ENCODE results near the gene ANKRD33.

GRCh38 chr12:51896236-51896635, 8.3 kb downstream of the ANKRD33 start:
- TF ChIP-seq RFX5 (IDR thresholded peaks at IDR 0.05; ENCODE audit: low read depth, low read length), result no peak
- TF ChIP-seq CTCF (conservative IDR thresholded peaks at IDR 0.05; ENCODE audit: low read depth, low read length), result no peak
- TF ChIP-seq RCOR1 (IDR thresholded peaks at IDR 0.05; ENCODE audit: insufficient replicate concordance, low read length), result no peak
- TF ChIP-seq POLR2A (IDR thresholded peaks at IDR 0.05; ENCODE audit: low read depth, low read length), result no peak
- TF ChIP-seq USF2 (IDR thresholded peaks at IDR 0.05; ENCODE audit: low read depth, low read length), result no peak
- TF ChIP-seq SMC3 (IDR thresholded peaks at IDR 0.05; ENCODE audit: low read depth, low read length), result no peak
- TF ChIP-seq CEBPB (IDR thresholded peaks at IDR 0.05; ENCODE audit: low read depth, low read length), result no peak
- TF ChIP-seq MAFK (IDR thresholded peaks at IDR 0.05; ENCODE audit: low read depth, low read length), result no peak
- no peak for TF ChIP-seq FOS (IDR thresholded peaks at IDR 0.05; ENCODE audit: low read depth, low read length)
- TF ChIP-seq RAD21 (IDR thresholded peaks at IDR 0.05; ENCODE audit: low read length), result no peak
- TF ChIP-seq MXI1 (IDR thresholded peaks at IDR 0.05; ENCODE audit: borderline replicate concordance, low read depth, low read length), result no peak

All from IMR-90 (cell line).